GM21381 (cell line): ENCODE measurements around the gene BCL7A.
"Not testable (repeated sequence)": the region's sequence is repeated elsewhere in the genome, so short reads cannot be mapped to it uniquely, and the experiment has no call there.

Experiments
- ATAC-seq: cut with Tn5 transposase; IDR thresholded peaks from one replicate; pipeline ENCODE4 v1.9.1; 2021; ENCODE audit warnings: mild to moderate bottlenecking, moderate library complexity; ENCODE audit not compliant: unreplicated experiment

Gene BCL7A

DNA sequence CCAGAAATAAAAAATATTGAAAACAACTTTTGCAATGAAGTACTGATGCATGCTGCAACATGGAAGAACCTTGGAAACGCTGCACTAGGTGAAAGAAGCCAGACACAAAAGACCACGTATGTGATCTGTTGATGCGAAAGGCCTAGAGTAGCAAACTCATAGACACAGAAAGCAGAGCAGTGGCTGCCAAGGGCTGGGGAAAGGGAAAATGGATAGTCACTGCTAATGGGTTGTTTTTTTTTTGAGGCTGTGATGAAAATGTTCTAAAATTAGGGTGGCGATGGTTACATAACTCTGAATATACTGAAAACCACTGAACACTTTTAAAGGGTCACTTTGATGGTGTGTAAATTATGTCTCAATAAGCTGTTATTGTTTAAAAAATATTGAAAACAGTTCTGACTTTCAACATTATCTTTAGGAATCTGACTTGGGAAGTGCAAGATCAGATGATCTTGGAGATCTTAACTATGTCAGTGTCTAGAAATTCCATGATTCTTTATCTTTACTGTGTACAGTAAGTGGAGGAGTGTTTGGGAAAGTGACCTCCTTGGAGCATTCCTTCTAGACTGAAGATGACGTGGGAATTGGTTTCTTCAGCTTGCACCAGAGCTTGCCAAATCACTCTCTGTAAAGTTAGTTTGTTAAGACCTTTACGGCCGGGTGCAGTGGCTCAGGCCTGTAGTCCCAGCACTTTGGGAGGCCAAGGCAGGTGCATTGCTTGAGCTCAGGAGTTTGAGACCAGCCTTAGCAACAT is 69.3 kb downstream of the BCL7A start:
- ATAC-seq = no peak

GRCh38 chr12:122093098-122093883 is 71.6 kb downstream of the BCL7A start:
- ATAC-seq = no peak

DNA sequence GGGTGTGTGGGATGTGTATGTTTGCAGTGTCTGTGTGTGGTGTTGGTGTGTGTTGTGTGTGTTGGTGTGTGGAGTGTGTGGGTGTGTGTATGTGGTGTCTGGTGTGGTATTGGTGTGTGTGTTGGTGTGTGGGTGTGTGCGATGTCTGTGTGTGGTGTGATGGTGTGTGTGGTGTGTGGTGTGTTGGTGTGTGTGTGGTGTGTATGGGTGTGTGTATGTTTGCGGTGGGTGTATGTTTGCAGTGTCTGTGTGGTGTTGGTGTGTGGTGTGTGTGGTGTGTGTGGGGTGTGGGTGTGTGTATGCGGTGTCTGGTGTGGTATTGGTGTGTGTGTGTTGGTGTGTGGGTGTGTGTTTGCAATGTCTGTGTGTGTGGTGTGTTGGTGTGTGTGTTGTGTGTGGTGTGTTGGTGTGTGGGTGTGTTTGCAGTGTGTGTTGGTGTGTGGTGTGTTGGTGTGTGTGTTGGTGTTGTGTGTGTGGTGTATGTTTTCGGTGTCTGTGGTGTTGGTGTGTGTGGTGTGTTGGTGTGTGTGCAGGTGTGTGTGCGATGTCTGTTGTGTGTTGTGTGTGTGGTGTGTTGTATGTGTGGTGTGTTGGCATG is 72.6 kb downstream of the BCL7A start:
- no peak for ATAC-seq

GRCh38 chr12:122094735-122095631 is 73.3 kb downstream of the BCL7A start:
- no peak for ATAC-seq

GRCh38 chr12:122096014-122096413 is 74.3 kb downstream of the BCL7A start:
- no peak for ATAC-seq

DNA sequence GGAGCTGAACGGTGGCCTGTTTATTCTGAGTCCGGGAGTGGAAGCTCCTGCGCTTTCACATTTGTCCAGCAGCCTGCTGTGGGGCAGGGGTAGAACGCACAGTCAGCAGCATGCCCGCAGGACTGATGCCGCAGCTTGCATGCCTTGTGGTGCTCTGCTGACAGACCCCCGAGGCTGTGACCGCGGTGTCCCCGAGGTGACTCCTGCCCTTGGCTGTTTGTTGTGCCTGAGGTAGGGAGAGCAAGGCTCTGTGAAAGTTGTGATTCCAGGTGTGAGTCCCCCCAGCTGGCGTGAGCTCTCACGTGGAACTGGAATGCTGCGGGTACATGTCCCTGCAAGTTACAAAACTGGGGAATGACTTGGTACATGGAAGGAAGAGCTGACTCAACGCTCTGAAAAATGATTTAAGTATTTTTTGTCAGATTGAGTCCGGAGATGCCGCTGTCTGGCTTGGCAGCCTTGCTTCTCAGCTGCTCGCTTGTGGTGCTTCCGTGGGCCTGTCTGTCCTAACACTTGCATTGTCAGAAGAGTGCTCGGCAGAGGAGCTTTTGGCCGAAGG is 75.0 kb downstream of the BCL7A start:
- no peak for ATAC-seq

GRCh38 chr12:122097584-122097926 is 75.9 kb downstream of the BCL7A start:
- no peak for ATAC-seq

DNA sequence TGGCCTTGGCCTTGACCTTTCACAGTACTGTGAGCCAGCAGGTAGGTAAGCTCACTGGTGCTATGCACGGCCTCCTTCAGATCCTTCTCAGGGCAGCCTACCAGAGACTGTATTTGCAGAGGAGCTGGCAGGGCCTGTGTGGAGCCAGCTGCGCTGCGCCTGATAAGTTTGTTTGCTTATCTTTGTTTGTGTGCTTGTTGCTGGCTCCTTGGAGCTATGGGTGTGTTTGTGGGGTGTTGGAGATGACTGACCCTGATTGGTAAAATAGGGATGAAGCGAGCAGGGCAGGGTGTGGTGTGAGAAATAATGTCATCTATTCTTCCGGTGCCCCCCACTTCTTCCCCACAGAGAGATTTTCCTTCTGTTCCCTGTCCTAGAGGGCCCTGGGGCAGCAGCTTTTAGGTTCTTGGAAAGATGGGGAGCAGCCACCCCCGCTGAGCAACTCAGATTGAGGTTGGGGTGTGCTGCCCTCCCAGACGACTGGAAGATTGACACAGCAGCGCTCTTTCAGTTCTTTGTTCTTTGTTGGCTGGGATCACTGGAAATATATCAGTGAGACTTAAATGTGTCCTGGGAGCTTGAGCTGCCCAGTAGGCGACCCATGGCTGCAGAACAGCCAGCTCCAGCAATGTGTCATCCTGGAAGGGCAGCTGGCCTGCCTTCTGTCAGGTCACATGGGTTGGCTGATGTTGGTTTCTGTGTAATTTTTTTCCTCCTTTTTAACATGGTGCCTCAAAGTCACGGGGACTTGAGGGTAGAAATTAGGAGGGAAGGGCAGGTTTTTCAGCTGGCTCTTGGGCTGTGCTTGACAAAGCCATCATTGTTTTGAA is 76.5 kb downstream of the BCL7A start:
- ATAC-seq = no peak

DNA sequence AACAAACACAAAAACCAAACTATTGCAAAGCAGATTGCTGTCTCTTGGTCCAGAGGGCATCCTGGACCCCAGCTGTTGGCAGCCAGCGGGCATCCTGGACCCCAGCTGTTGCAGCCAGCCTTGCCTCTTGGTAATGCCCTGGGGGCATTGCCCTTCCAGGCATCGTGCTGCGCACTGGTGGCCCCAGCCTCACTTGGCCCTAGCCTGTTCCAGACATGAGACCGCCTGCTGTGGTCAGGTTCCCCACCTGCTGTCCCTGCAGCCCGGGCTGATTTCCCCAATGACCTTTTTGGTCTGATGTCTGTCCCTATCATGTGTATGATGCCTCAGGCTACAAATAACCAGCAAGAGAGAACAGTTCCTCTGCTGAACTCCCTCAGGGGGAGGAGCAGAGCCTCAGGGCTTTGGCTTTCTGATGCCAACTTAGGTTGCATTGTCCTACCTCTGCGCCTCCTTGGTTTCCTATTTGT is 77.6 kb downstream of the BCL7A start:
- ATAC-seq = no peak

GRCh38 chr12:122099856-122100255 is 78.2 kb downstream of the BCL7A start:
- no peak for ATAC-seq

DNA sequence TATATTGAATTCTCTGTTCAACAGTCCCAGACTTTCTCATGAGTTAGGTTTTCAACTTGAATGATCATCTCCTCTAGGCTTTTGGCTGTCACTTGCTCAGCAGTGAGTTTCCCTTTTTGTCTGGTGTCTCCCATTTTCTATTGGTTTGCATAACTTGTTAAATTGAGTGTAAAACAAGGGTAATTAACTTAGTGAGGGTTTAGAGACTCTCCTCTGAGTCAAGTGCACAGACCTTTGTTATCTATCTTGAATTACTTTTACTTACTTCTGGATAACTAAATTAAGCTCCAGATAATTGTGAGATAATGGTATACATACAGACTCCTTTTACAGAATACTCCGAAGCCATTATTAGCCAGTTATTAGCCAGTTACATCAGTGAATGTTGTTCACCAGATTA is 78.9 kb downstream of the BCL7A start:
- ATAC-seq = no peak

GRCh38 chr12:122102331-122102730 is 80.6 kb downstream of the BCL7A start:
- no peak for ATAC-seq

GRCh38 chr12:122104844-122105243 is 83.2 kb downstream of the BCL7A start:
- no peak for ATAC-seq

GRCh38 chr12:122105496-122105895 is 83.8 kb downstream of the BCL7A start:
- not testable (repeated sequence) for ATAC-seq

- ATAC-seq = no peak
Observed at GRCh38 chr12:122106843-122107242, 85.2 kb downstream of the BCL7A start.

GRCh38 chr12:122107261-122107660 is 85.6 kb downstream of the BCL7A start:
- no peak for ATAC-seq

GRCh38 chr12:122111089-122111641 is 89.5 kb downstream of the BCL7A start:
- ATAC-seq = no peak
